Heart right ventricle (tissue), 16 donors: ENCODE measurements around the gene FGR. TPM values are rescaled to one million over a fixed set of nuclear protein-coding genes. Genes with fewer than 3 reads are reported as not detected.
A peak's percentile ranks its signal among the peaks of the same experiment; 100 is the strongest.
"Not testable (repeated sequence)": the region's sequence is repeated elsewhere in the genome, so short reads cannot be mapped to it uniquely, and the experiment has no call there.

Experiments
- ATAC-seq, 8 donors: fragments of 200-7000 bp; cut with Tn5 transposase; one replicate each; pipeline ENCODE4 v1.9.1; 2020; ENCODE audit warnings: mild to moderate bottlenecking in 8 of 8, moderate library complexity in 8 of 8, moderate number of reproducible peaks in 1 of 8
- DNase-seq, 2 donors: peaks; one replicate each; pipeline ENCODE4 v3.0.0-alpha.2; 2020
- H3K27ac ChIP-seq, 10 donors: fragments of 200-600 bp; sonication (generic) in 2 of 10; one replicate each; pipeline versions ENCODE4 v1.5.0 to v1.8.0; 2020 to 2022; ENCODE audit warnings: mild to moderate bottlenecking in 3 of 10
- H3K27me3 ChIP-seq, 7 donors: fragments of 200-600 bp; one replicate each; pipeline ENCODE4 v1.8.0; 2021 to 2022; ENCODE audit warnings: mild to moderate bottlenecking in 2 of 7
- H3K36me3 ChIP-seq, 9 donors: fragments of 200-600 bp; sonication (generic) in 1 of 9; one replicate each; pipeline versions ENCODE4 v1.5.0 to v1.8.0; 2020 to 2022; ENCODE audit warnings: mild to moderate bottlenecking in 2 of 9
- H3K4me1 ChIP-seq, 9 donors: fragments of 200-600 bp; sonication (generic) in 1 of 9; one replicate each; pipeline versions ENCODE4 v1.5.0 to v1.8.0; 2020 to 2022; ENCODE audit warnings: mild to moderate bottlenecking in 4 of 9
- H3K4me3 ChIP-seq, 10 donors: fragments of 200-600 bp; sonication (generic) in 2 of 10; one replicate each; pipeline versions ENCODE4 v1.5.0 to v1.8.0; 2020 to 2022; ENCODE audit warnings: mild to moderate bottlenecking in 7 of 10, moderate library complexity in 2 of 10
- H3K9me3 ChIP-seq, 11 donors: fragments of 200-600 bp in 10 of 11; sonication (generic) in 2 of 11; one replicate each; pipeline versions ENCODE4 v1.5.0 to v1.8.0; 2013 to 2022; ENCODE audit warnings: mild to moderate bottlenecking in 2 of 11, control low read depth in 1 of 11, moderate library complexity in 1 of 11
- WGBS, 2 donors: extraction: QIAGEN DNeasy Blood & Tissue Kit; methylation state at CpG; one replicate each; pipeline ENCODE4 v1.1.7; 2013; ENCODE audit warnings: inconsistent platforms in 1 of 2; 5-methylcytosine and 5-hydroxymethylcytosine counted together
- intact Hi-C, 10 donors: fragments of 100-400 bp; cut with DNase I; formaldehyde crosslinking; loops; one replicate each; pipeline versions ENCODE4 v1.11.1 to v1.14.2; 2022
- long read RNA-seq, 3 donors: library from polyadenylated mRNA; unstranded; transcript quantifications; one replicate each; pipeline ENCODE4 v2.0.0, GENCODE V29; 2020 to 2021
- polyA plus RNA-seq, 2 donors: library from polyadenylated mRNA; stranded (reverse); fragments of 200-250 nt; gene quantifications; one replicate each; pipeline ENCODE4 v1.2.3, GENCODE V29; 2013
- total RNA-seq, 10 donors: library from RNA; stranded (reverse); fragmentation: NEBNext Ultra II Directional in 3 of 10; extraction: Animal tissue kit (Norgen Biotek cat#: 25700) in 3 of 10; gene quantifications; one replicate each; pipeline versions ENCODE4 v1.2.1 to v1.2.4, GENCODE V29; 2021 to 2023
- TF ChIP-seq, protein P1 (sequence below), 9 donors: fragments of 200-600 bp; sonication (generic) in 2 of 9; IDR thresholded peaks; one replicate each; pipeline versions ENCODE4 v1.5.0 to v1.8.0; 2021 to 2022; ENCODE audit warnings: antibody characterized with exemption in 9 of 9, mild to moderate bottlenecking in 5 of 9, moderate library complexity in 1 of 9
- donor health status: Arrhythmogenic right ventricular cardiomyopathy.
- donor health status: ischemic (EF 13 %, LVEDD 7.1; RV severe dilation, severe dysfunction).
- donor health status: healthy with polysubstance abuse.
- donor health status: DM: no; HTN: yes; CAD: no.
- donor health status: DM: no; HTN: no; CAD: no.
- donor health status: ischemic (EF 25% LVEDD 6.9; RV normal size, moderate dysfunction).
- donor health status: ischemic (EF 25% LVEDD 5.7; RV mildly dilated, moderate dysfunction).
- donor health status: healthy.
- donor health status: DM: yes; HTN: yes; CAD: no.
- donor health status: Ischemic cardiomyopathy.
- donor health status: ischemic (EF 35%, LVEDD 5.7; RV mildly dilated, moderate dysfunction).
- donor health status: nonischemic (EF 11% LVEDD 7.7; RV severe dilation, severe dysfunction).
- donor health status: DM: yes; HTN: yes; CAD: no.
- donor health status: PGD.
- donor health status: ischemic (EF 29% LVEDD 5.4; RV normal size, mild dysfunction).
- donor health status: nonischemic (EF 23%, LVEDD 6.1; RV moderate dilation, normal function).

The FGR gene
- total RNA-seq (10 to 100 TPM in 1 of 10 donors, 1 to 10 TPM in 9; 1.4 to 11.0 (median 2.4) TPM), polyA plus RNA-seq (1 to 10 TPM; 4.8 to 6.9 TPM)
- long read RNA-seq, donor 1, partial matches to known transcripts: 1 of 1 reads
- long read RNA-seq, donor 1, other reads (novel, unspliced or antisense): 0 of 1 reads
- long read RNA-seq, donor 2, partial matches to known transcripts: 1 of 1 reads
- long read RNA-seq, donor 2, other reads (novel, unspliced or antisense): 0 of 1 reads
- long read RNA-seq, donor 3, partial matches to known transcripts: 0 of 3 reads
- long read RNA-seq, donor 3, other reads (novel, unspliced or antisense): 0 of 3 reads

- Histone ChIP-seq H3K4me1 (peaks cover 16 to 80% (median 46%) of the 10 kb centered on the region in 9 donors), H3K27me3 (peaks cover 0 to 14% (median 0%) of the 10 kb centered on the region in 7 donors), H3K9me3 (no peaks in the 10 kb centered on the region), H3K27ac (peak within 1 kb of the TSS; percentile 72 to 93 (median 85)), H3K36me3 (no peaks in the 10 kb centered on the region), H3K4me3 (peak within 1 kb of the TSS; percentile 31 to 65 (median 58))
- DNase-seq (no peak), ATAC-seq (peak in 6 of 8 donors; percentile 1 to 23 (median 8))
- WGBS, 2 donors: 36 to 53% methylated on average over 21 to 28 of the region's 28 CpGs
- intact Hi-C loops: no loop called here
- TF ChIP-seq, protein P1, sequence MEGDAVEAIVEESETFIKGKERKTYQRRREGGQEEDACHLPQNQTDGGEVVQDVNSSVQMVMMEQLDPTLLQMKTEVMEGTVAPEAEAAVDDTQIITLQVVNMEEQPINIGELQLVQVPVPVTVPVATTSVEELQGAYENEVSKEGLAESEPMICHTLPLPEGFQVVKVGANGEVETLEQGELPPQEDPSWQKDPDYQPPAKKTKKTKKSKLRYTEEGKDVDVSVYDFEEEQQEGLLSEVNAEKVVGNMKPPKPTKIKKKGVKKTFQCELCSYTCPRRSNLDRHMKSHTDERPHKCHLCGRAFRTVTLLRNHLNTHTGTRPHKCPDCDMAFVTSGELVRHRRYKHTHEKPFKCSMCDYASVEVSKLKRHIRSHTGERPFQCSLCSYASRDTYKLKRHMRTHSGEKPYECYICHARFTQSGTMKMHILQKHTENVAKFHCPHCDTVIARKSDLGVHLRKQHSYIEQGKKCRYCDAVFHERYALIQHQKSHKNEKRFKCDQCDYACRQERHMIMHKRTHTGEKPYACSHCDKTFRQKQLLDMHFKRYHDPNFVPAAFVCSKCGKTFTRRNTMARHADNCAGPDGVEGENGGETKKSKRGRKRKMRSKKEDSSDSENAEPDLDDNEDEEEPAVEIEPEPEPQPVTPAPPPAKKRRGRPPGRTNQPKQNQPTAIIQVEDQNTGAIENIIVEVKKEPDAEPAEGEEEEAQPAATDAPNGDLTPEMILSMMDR (IDR thresholded peaks at IDR 0.05): no peak
Observed at GRCh38 chr1:27634985-27635367, at the start of gene FGR. Gene FGR, minus strand, starts transcription at chr1:27635185. Its CDS starts 11,269 bp downstream, at chr1:27623916.

DNA sequence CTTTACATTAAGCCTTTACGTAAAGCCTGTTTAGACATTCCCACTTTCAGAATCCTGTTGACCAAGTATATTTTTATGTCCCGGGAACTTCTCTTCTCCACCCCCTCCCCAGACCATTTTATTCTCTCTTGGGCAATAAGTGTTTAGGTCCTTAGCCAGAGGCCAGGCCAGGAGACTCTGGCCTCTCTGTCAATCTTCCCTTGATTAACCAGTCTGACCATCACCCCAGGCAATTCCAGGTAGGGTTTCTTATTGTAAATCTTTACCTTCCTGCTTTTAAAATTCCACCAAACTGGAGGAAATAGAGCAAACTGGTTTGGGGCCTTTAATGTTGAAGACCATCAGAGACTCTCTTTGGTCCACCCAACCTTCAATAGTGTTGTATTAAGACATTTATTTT, 49.2 kb upstream of the FGR start:
- H3K27me3 ChIP-seq: peaks cover 0 to 3% (median 0%) of the 10 kb centered on the region in 7 donors
- ATAC-seq (no peak), DNase-seq (no peak)
- no peak overlapping the region for H3K27ac ChIP-seq
- no peaks in the 10 kb centered on the region for H3K36me3 ChIP-seq
- H3K9me3 ChIP-seq: peaks cover 0 to 29% (median 13%) of the 10 kb centered on the region in 11 donors
- peaks cover 0 to 5% (median 0%) of the 10 kb centered on the region in 9 donors for H3K4me1 ChIP-seq
- intact Hi-C loops: no loop called here
- H3K4me3 ChIP-seq: no peak overlapping the region
- TF ChIP-seq, protein P1 (IDR thresholded peaks at IDR 0.05): no peak
- 93 to 95% methylated on average over 2 of the region's 2 CpGs for WGBS, 2 donors

DNA sequence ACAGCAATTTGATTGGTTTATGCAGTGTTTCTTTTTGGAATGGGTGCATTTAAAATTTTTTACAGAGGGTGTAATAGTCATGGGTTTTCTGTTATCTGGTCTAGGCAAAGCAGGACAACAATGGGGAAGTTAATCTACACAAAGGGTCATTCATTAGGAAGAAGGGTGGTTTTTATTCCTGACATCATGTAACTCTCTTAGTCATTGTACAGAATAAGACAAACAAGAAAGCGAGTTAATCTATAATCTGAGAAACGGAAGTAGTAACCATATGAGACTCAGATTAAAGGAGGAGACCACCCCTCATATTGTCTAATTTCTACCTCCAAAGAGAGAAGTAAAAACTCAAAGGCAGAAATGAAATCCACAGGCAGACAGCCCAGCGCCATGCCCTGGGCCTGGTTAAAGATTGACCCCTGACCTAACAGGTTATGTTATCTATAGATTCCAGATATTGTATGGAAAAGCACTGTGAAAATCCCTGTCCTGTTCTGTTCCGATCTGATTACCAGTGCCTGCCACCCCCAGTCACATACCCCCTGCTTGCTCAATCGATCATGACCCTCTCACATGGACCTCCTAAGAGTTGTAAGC, 47.5 kb upstream of the FGR start:
- no peak overlapping the region for H3K4me3 ChIP-seq
- no peaks in the 10 kb centered on the region for H3K36me3 ChIP-seq
- intact Hi-C loops: no loop called here
- DNase-seq (no peak), ATAC-seq (no peak)
- no peaks in the 10 kb centered on the region for H3K4me1 ChIP-seq
- peaks cover 0 to 29% (median 13%) of the 10 kb centered on the region in 11 donors for H3K9me3 ChIP-seq
- TF ChIP-seq, protein P1 (IDR thresholded peaks at IDR 0.05): no peak
- no peak overlapping the region for H3K27ac ChIP-seq
- 84 to 89% methylated on average over 5 of the region's 5 CpGs for WGBS, 2 donors
- H3K27me3 ChIP-seq: peaks cover 0 to 3% (median 0%) of the 10 kb centered on the region in 7 donors

GRCh38 chr1:27681580-27681979, 46.6 kb upstream of the FGR start:
- H3K4me3 ChIP-seq, ATAC-seq, H3K27ac ChIP-seq, DNase-seq, intact Hi-C loops, H3K4me1 ChIP-seq, H3K27me3 ChIP-seq, H3K36me3 ChIP-seq: not testable (repeated sequence)
- H3K9me3 ChIP-seq: peaks cover 0 to 29% (median 13%) of the 10 kb centered on the region in 11 donors
- 95 to 96% methylated on average over 4 of the region's 4 CpGs for WGBS, 2 donors

DNA sequence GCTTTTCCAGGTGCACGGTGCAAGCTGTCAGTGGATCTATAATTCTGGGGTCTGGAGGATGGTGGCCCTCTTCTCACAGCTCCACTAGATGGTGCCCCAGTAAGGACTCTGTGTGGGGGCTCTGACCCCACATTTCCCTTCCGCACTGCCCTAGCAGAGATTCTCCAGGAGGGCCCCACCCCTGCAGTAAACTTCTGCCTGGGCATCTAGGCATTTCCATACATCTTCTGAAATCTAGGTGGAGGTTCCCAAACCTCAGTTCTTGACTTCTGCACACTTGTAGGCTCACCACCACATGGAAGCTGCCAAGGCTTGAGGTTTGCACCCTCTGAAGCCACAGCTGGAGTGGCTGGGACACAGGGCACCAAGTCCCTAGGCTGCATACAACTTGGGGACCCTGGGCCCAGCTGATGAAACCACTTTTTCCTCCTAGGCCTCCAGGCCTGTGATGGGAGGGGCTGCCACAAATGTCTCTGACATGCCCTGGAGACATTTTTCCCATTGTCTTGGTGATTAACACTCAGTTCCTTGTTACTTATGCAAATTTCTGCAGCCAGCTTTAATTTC, 45.3 kb upstream of the FGR start:
- intact Hi-C loops, H3K36me3 ChIP-seq, H3K4me1 ChIP-seq, ATAC-seq, H3K27me3 ChIP-seq, DNase-seq, H3K27ac ChIP-seq, H3K4me3 ChIP-seq: not testable (repeated sequence)
- WGBS, 2 donors: 95 to 99% methylated on average over 2 of the region's 2 CpGs
- peaks cover 0 to 29% (median 13%) of the 10 kb centered on the region in 11 donors for H3K9me3 ChIP-seq
